OCI-LY7 (cell line): ENCODE measurements around the gene WFDC6. TPM values are rescaled to one million over a fixed set of nuclear protein-coding genes. Genes with fewer than 3 reads are reported as not detected.
"Not testable (repeated sequence)": the region's sequence is repeated elsewhere in the genome, so short reads cannot be mapped to it uniquely, and the experiment has no call there.

Experiments
- BruUV-seq: library from RNA; stranded (reverse); fragments of 400-500 nt; replicated peaks from 2 replicates; lab custom pipeline; 2021; lab: Mats Ljungman, UMichigan
- CTCF ChIA-PET: fragments of 300-600 bp; sonication (Branson Sonifier 250); formaldehyde crosslinking; loops from one replicate; lab custom pipeline; 2022; ENCODE audit warnings: antibody characterized with exemption; ENCODE audit not compliant: unreplicated experiment; lab: Charles Lee
- POLR2A ChIA-PET: fragments of 300-600 bp; sonication (Branson Sonifier 250); formaldehyde crosslinking; loops from one replicate; lab custom pipeline; 2022; ENCODE audit warnings: antibody characterized with exemption; lab: Charles Lee
- DNase-seq: peaks from one replicate; pipeline ENCODE4 v3.0.0-alpha.2; 2015; ENCODE audit warnings: low spot score
- H2AFZ ChIP-seq: fragments of 200-600 bp; sonication (generic), shearing (Covaris generic); 2 replicates; pipeline ENCODE4 v1.6.1; 2014; ENCODE audit warnings: mild to moderate bottlenecking, antibody characterized with exemption, low read length, moderate library complexity
- H3K27ac ChIP-seq: fragments of 200-600 bp; sonication (generic); 2 replicates; pipeline ENCODE4 v1.5.1; 2014; ENCODE audit warnings: mixed run types, low read depth, mild to moderate bottlenecking, moderate library complexity, low read length, inconsistent platforms; ENCODE audit not compliant: poor library complexity, severe bottlenecking
- H3K36me3 ChIP-seq: fragments of 200-600 bp; sonication (generic); 2 replicates; pipeline ENCODE4 v1.6.1; 2014; ENCODE audit warnings: mild to moderate bottlenecking, antibody characterized with exemption, low read length, moderate library complexity, mixed read lengths; ENCODE audit not compliant: insufficient read depth
- H3K4me1 ChIP-seq: fragments of 200-600 bp; sonication (generic); 2 replicates; pipeline ENCODE4 v1.5.1; 2014; ENCODE audit warnings: mild to moderate bottlenecking, low read length; ENCODE audit not compliant: insufficient read depth, poor library complexity, severe bottlenecking
- H3K4me2 ChIP-seq: fragments of 200-600 bp; sonication (generic); 2 replicates; pipeline ENCODE4 v1.6.1; 2014; ENCODE audit warnings: mild to moderate bottlenecking, low read length
- H3K4me3 ChIP-seq: fragments of 200-600 bp; sonication (generic); 2 replicates; pipeline ENCODE4 v1.5.1; 2014; ENCODE audit warnings: mild to moderate bottlenecking, low read depth, low read length; ENCODE audit not compliant: poor library complexity, severe bottlenecking
- H3K79me2 ChIP-seq: fragments of 200-600 bp; sonication (generic); 2 replicates; pipeline ENCODE4 v1.6.1; 2016; ENCODE audit warnings: low read depth, mild to moderate bottlenecking, low read length, moderate library complexity, mixed read lengths; ENCODE audit not compliant: insufficient read depth
- H3K9me2 ChIP-seq: fragments of 200-600 bp; sonication (generic); 2 replicates; pipeline ENCODE4 v1.6.1; 2016; ENCODE audit warnings: mild to moderate bottlenecking, low read length, mixed read lengths; ENCODE audit not compliant: insufficient read depth
- H3K9me3 ChIP-seq: fragments of 200-600 bp; sonication (generic); 2 replicates; pipeline ENCODE4 v1.6.1; 2014; ENCODE audit warnings: mild to moderate bottlenecking, mixed run types, low read length, mixed read lengths
- H4K20me1 ChIP-seq: fragments of 200-600 bp; sonication (generic); 2 replicates; pipeline ENCODE4 v1.6.1; 2014; ENCODE audit warnings: mild to moderate bottlenecking, antibody characterized with exemption, low read length, moderate library complexity, mixed read lengths; ENCODE audit not compliant: insufficient read depth
- EZH2phosphoT487 ChIP-seq: fragments of 200-600 bp; sonication (generic); IDR thresholded peaks from 2 replicates; pipeline ENCODE4 v1.6.1; 2018; ENCODE audit warnings: low read depth, borderline replicate concordance, mild to moderate bottlenecking, mixed run types, antibody characterized with exemption, low read length, moderate library complexity, mixed read lengths
- intact Hi-C: fragments of 100-400 bp; cut with micrococcal nuclease; formaldehyde crosslinking; loops from one replicate; pipeline ENCODE4 v1.10.0; 2022; ENCODE audit not compliant: unreplicated experiment
- total RNA-seq, 2 experiments: library from RNA; depleted of rRNA in 1 of 2; stranded (reverse); fragments of >200 nt in 1 of 2; shearing (Covaris generic) in 1 of 2; gene quantifications; 2 replicates each; pipeline ENCODE4 v1.2.3, GENCODE V29; 2014 to 2022
- TF ChIP-seq, protein P1 (sequence below): fragments of 200-600 bp; sonication (generic); conservative IDR thresholded peaks from 2 replicates; pipeline ENCODE4 v1.5.1; 2014; ENCODE audit warnings: mild to moderate bottlenecking, antibody characterized with exemption, low read length, moderate library complexity, mixed read lengths

WFDC6 gene
- total RNA-seq, 2 experiments from 2014 or later: not detected

GRCh38 chr20:45578231-45578630, 38.9 kb upstream of the WFDC6 start:
- no TSS peak for BruUV-seq
- POLR2A ChIA-PET: no interaction called here

GRCh38 chr20:45576995-45577394, 37.7 kb upstream of the WFDC6 start:
- BruUV-seq: no TSS peak
- ChIA-PET CTCF (no interaction called here), POLR2A (no interaction called here)
- Histone ChIP-seq H3K9me2 (no peaks in the 10 kb centered on the region), H3K4me2 (no peak overlapping the region), H3K27ac (no peak overlapping the region), H2AFZ (no peak overlapping the region), H3K9me3 (no peaks in the 10 kb centered on the region), H3K36me3 (no peaks in the 10 kb centered on the region), H3K79me2 (no peaks in the 10 kb centered on the region), H3K4me3 (no peak overlapping the region), H3K4me1 (no peaks in the 10 kb centered on the region), H4K20me1 (no peaks in the 10 kb centered on the region)
- no peak for TF ChIP-seq EZH2phosphoT487
- TF ChIP-seq, protein P1, sequence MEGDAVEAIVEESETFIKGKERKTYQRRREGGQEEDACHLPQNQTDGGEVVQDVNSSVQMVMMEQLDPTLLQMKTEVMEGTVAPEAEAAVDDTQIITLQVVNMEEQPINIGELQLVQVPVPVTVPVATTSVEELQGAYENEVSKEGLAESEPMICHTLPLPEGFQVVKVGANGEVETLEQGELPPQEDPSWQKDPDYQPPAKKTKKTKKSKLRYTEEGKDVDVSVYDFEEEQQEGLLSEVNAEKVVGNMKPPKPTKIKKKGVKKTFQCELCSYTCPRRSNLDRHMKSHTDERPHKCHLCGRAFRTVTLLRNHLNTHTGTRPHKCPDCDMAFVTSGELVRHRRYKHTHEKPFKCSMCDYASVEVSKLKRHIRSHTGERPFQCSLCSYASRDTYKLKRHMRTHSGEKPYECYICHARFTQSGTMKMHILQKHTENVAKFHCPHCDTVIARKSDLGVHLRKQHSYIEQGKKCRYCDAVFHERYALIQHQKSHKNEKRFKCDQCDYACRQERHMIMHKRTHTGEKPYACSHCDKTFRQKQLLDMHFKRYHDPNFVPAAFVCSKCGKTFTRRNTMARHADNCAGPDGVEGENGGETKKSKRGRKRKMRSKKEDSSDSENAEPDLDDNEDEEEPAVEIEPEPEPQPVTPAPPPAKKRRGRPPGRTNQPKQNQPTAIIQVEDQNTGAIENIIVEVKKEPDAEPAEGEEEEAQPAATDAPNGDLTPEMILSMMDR: no peak
- DNase-seq: no peak
- intact Hi-C loops: no loop called here

More at GRCh38 chr20:45578231-45578630, 38.9 kb upstream of the WFDC6 start:
- DNase-seq: no peak
- no peaks in the 10 kb centered on the region for H3K36me3 ChIP-seq
- no peaks in the 10 kb centered on the region for H3K9me2 ChIP-seq
- no peaks in the 10 kb centered on the region for H3K9me3 ChIP-seq
- intact Hi-C loops: no loop called here
- no peak overlapping the region for H3K27ac ChIP-seq
- no peak for TF ChIP-seq EZH2phosphoT487
- TF ChIP-seq, protein P1: no peak
- no peak overlapping the region for H2AFZ ChIP-seq
- no peaks in the 10 kb centered on the region for H3K79me2 ChIP-seq
- no peaks in the 10 kb centered on the region for H4K20me1 ChIP-seq
- CTCF ChIA-PET: no interaction called here
- no peak overlapping the region for H3K4me2 ChIP-seq
- no peaks in the 10 kb centered on the region for H3K4me1 ChIP-seq
- no peak overlapping the region for H3K4me3 ChIP-seq

GRCh38 chr20:45575931-45576330, 36.6 kb upstream of the WFDC6 start:
- no TSS peak for BruUV-seq
- Histone ChIP-seq H3K79me2 (no peaks in the 10 kb centered on the region), H3K4me3 (no peak overlapping the region), H3K9me2 (no peaks in the 10 kb centered on the region), H3K27ac (no peak overlapping the region), H3K4me1 (no peaks in the 10 kb centered on the region), H3K4me2 (no peak overlapping the region), H3K36me3 (no peaks in the 10 kb centered on the region), H2AFZ (no peak overlapping the region), H4K20me1 (no peaks in the 10 kb centered on the region), H3K9me3 (no peaks in the 10 kb centered on the region)
- no peak for TF ChIP-seq EZH2phosphoT487
- TF ChIP-seq, protein P1: no peak
- ChIA-PET POLR2A (interaction anchor here (0.6 kb wide), 1 partner anchor 363 kb away, joined by 3 read pairs; no protein-coding TSS in a partner anchor), CTCF (no interaction called here)
- DNase-seq: no peak
- intact Hi-C loops: no loop called here

DNA sequence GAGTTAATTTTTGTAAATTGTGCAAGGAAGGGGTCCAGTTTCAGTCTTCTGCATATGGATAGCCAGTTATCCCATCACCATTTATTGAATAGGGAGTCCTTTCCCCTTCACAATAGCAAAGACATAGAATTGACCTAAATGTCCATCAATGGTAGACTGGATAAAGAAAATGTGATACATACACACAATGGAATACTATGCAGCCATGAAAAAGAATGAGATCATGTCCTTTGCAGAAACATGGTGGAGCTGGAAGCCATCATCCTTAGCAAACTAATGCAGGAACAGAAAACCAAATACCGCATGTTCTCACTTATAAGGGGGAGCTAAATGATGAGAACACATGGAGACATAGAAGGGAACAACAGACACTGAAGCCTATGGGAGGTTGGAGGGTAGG, 30.4 kb upstream of the WFDC6 start:
- intact Hi-C loops, H3K4me3 ChIP-seq, H4K20me1 ChIP-seq, H2AFZ ChIP-seq, POLR2A ChIA-PET, CTCF ChIA-PET, H3K4me1 ChIP-seq, DNase-seq, BruUV-seq, H3K27ac ChIP-seq, H3K36me3 ChIP-seq, H3K9me2 ChIP-seq, H3K4me2 ChIP-seq, H3K79me2 ChIP-seq, H3K9me3 ChIP-seq: not testable (repeated sequence)
